ENCODE measurements around the gene PVRIG. TPM values are rescaled to one million over a fixed set of nuclear protein-coding genes. Genes with fewer than 3 reads are reported as not detected.
"Not testable (repeated sequence)": the region's sequence is repeated elsewhere in the genome, so short reads cannot be mapped to it uniquely, and the experiment has no call there.

Gene PVRIG
- total RNA-seq, 1 donor from 2014 or later, result not detected

- Histone ChIP-seq H3K4me3 (ENCODE audit: low read depth, low read length) (no peak overlapping the region), H3K36me3 (ENCODE audit: control insufficient read depth, insufficient read depth, low read length) (no peaks in the 10 kb centered on the region), H3K27me3 (ENCODE audit: control insufficient read depth, insufficient read depth, low read length) (peaks cover 16% of the 10 kb centered on the region)
- no peak for TF ChIP-seq CTCF (IDR thresholded peaks at IDR 0.05; ENCODE audit: insufficient read depth, low read length, poor library complexity, severe bottlenecking)
- no peak for DNase-seq (ENCODE audit: low read depth)
Observed at GRCh38 chr7:100209493-100209892, 10.3 kb upstream of the PVRIG start.

GRCh38 chr7:100210805-100211204 lies 8.9 kb upstream of the PVRIG start:
- no peak overlapping the region for H3K4me3 ChIP-seq (ENCODE audit: low read depth, low read length)
- no peak for DNase-seq (ENCODE audit: low read depth)
- no peak for TF ChIP-seq CTCF (IDR thresholded peaks at IDR 0.05; ENCODE audit: insufficient read depth, low read length, poor library complexity, severe bottlenecking)

GRCh38 chr7:100211342-100211780 lies 8.4 kb upstream of the PVRIG start:
- TF ChIP-seq CTCF (IDR thresholded peaks at IDR 0.05; ENCODE audit: insufficient read depth, low read length, poor library complexity, severe bottlenecking), result no peak
- Histone ChIP-seq H3K27me3 (ENCODE audit: control insufficient read depth, insufficient read depth, low read length) (peaks cover 13% of the 10 kb centered on the region), H3K4me3 (ENCODE audit: low read depth, low read length) (no peak overlapping the region), H3K36me3 (ENCODE audit: control insufficient read depth, insufficient read depth, low read length) (no peaks in the 10 kb centered on the region)
- no peak for DNase-seq (ENCODE audit: low read depth)

More at GRCh38 chr7:100210805-100211204, 8.9 kb upstream of the PVRIG start:
- Histone ChIP-seq H3K36me3 (ENCODE audit: control insufficient read depth, insufficient read depth, low read length) (no peaks in the 10 kb centered on the region), H3K27me3 (ENCODE audit: control insufficient read depth, insufficient read depth, low read length) (peaks cover 13% of the 10 kb centered on the region)

DNA sequence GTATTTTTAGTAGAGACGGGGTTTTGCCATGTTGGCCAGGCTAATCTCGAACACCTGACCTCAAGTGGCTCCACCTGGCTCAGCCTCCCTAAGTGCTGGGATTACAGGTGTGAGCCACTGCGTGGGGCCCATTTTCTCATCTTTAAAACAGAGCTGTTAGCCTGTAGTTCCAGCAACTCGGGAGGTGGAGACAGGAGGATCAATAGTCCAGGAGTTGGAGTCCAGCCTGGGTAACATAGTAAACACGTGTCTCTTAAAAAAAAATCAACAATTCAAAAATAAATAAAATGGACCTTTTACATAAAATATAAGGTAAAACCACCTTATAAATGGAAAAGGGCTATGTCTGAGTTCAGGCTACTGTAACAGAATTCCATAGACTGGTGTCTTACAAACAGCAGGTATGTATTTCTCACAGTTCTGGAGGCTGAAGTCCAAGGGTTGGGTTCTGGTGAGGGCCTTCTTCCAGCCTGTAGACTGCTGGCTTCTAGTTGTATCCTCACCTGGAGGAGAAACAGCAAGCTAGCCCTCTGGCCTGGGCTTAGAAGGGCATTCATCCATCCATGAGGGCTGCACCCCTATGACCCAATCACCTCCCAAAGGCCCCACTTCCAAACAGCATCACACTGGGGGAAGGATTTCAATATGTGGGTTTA lies 7.0 kb upstream of the PVRIG start:
- TF ChIP-seq CTCF (IDR thresholded peaks at IDR 0.05; ENCODE audit: insufficient read depth, low read length, poor library complexity, severe bottlenecking), result no peak

DNA sequence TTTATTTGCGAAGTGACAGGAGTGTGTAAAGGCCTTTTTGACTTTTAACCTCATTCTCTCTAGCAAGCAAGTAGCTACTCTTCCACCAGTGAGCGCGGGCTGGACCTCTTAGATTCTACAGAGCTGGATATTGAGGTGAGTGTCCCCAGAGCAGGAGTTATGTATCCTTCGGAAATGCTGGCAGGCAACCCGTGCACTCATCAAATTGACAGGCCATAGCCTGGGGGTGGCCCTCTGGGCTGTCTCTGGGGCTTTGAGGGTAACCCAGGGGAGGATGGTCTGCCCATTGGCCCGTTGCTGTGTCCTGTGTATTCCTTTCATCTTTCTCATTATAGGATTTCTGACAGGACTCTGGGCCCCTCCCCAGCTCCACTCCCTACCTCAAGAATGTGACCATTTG lies 6.1 kb upstream of the PVRIG start:
- Histone ChIP-seq H3K36me3 (ENCODE audit: control insufficient read depth, insufficient read depth, low read length) (no peaks in the 10 kb centered on the region), H3K27me3 (ENCODE audit: control insufficient read depth, insufficient read depth, low read length) (peaks cover 11% of the 10 kb centered on the region), H3K4me3 (ENCODE audit: low read depth, low read length) (no peak overlapping the region)
- TF ChIP-seq CTCF (IDR thresholded peaks at IDR 0.05; ENCODE audit: insufficient read depth, low read length, poor library complexity, severe bottlenecking), result no peak
- DNase-seq (ENCODE audit: low read depth), result no peak

More for the DNA sequence above, 7.0 kb upstream of the PVRIG start:
- Histone ChIP-seq H3K36me3 (ENCODE audit: control insufficient read depth, insufficient read depth, low read length) (no peaks in the 10 kb centered on the region), H3K4me3 (ENCODE audit: low read depth, low read length) (no peak overlapping the region), H3K27me3 (ENCODE audit: control insufficient read depth, insufficient read depth, low read length) (peaks cover 13% of the 10 kb centered on the region)
- no peak for DNase-seq (ENCODE audit: low read depth)

DNA sequence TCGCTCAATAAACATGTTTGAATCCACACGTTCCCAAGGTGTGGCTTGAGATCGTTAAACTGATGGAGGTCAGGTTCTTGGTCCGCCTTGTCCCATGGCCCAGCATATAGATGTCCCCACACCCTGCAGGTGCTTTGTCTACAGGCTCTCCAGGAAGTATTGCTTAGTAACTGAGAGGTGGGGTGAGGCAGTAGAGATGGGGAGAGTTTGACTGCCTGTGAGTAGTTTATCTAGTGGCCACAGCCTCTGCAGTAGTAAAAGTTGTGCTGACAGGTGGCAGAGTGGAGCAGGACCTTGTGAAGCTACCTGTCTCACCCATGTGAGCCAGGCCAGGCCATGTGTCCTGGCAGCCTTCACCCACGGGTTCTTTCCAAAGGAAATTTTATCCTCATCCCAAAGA lies 5.4 kb upstream of the PVRIG start:
- H3K36me3 ChIP-seq (ENCODE audit: control insufficient read depth, insufficient read depth, low read length); H3K27me3 ChIP-seq (ENCODE audit: control insufficient read depth, insufficient read depth, low read length); DNase-seq (ENCODE audit: low read depth); H3K4me3 ChIP-seq (ENCODE audit: low read depth, low read length): not testable (repeated sequence)

Data from kidney epithelial cell (primary cell).